Tibial artery (tissue), 4 donors: ENCODE measurements around the gene MRPL17.
A peak's percentile ranks its signal among the peaks of the same experiment; 100 is the strongest.

ENCODE experiments used
- DNase-seq, 2 donors: peaks; one replicate each; pipeline ENCODE4 v3.0.0-alpha.2; 2019
- H3K27ac ChIP-seq, 2 donors: fragments of 200-600 bp; sonication (generic) in 1 of 2; 1 replicate in 1 of 2; 2 replicates in 1 of 2; pipeline ENCODE4 v1.5.1; 2018 to 2019; ENCODE audit warnings: mild to moderate bottlenecking in 1 of 2
- H3K27me3 ChIP-seq, 2 donors: fragments of 200-600 bp; sonication (generic) in 1 of 2; one replicate each; pipeline versions ENCODE4 v1.5.1 to v1.6.0; 2016 to 2019
- H3K36me3 ChIP-seq, 3 donors: fragments of 200-600 bp; sonication (generic) in 2 of 3; one replicate each; pipeline ENCODE4 v1.5.1; 2016 to 2019; ENCODE audit warnings: mild to moderate bottlenecking in 2 of 3
- H3K4me1 ChIP-seq, 4 donors: fragments of 200-600 bp; sonication (generic) in 2 of 4; 1 replicate in 3 of 4; 2 replicates in 1 of 4; pipeline ENCODE4 v1.5.1; 2016 to 2019
- H3K4me3 ChIP-seq, 2 donors: fragments of 200-600 bp; sonication (generic) in 1 of 2; 1 replicate in 1 of 2; 2 replicates in 1 of 2; pipeline ENCODE4 v1.5.1; 2018 to 2019; ENCODE audit warnings: mild to moderate bottlenecking in 2 of 2
- H3K9me3 ChIP-seq, 3 donors: fragments of 200-600 bp; sonication (generic) in 1 of 3; one replicate each; pipeline ENCODE4 v1.5.1; 2016 to 2019
- intact Hi-C: fragments of 100-400 bp; cut with DNase I; formaldehyde crosslinking; loops from one replicate; pipeline ENCODE4 v1.15.0; 2023; ENCODE audit warnings: low total_unique reads
- TF ChIP-seq, protein P1 (sequence below), 2 experiments: fragments of 200-600 bp in 1 of 2; fragments of 450-650 bp in 1 of 2; IDR thresholded peaks; one replicate each; pipeline ENCODE4 v1.5.1; 2017 to 2019; ENCODE audit warnings: antibody characterized with exemption in 2 of 2, mild to moderate bottlenecking in 1 of 2, moderate library complexity in 1 of 2

Gene MRPL17

DNA sequence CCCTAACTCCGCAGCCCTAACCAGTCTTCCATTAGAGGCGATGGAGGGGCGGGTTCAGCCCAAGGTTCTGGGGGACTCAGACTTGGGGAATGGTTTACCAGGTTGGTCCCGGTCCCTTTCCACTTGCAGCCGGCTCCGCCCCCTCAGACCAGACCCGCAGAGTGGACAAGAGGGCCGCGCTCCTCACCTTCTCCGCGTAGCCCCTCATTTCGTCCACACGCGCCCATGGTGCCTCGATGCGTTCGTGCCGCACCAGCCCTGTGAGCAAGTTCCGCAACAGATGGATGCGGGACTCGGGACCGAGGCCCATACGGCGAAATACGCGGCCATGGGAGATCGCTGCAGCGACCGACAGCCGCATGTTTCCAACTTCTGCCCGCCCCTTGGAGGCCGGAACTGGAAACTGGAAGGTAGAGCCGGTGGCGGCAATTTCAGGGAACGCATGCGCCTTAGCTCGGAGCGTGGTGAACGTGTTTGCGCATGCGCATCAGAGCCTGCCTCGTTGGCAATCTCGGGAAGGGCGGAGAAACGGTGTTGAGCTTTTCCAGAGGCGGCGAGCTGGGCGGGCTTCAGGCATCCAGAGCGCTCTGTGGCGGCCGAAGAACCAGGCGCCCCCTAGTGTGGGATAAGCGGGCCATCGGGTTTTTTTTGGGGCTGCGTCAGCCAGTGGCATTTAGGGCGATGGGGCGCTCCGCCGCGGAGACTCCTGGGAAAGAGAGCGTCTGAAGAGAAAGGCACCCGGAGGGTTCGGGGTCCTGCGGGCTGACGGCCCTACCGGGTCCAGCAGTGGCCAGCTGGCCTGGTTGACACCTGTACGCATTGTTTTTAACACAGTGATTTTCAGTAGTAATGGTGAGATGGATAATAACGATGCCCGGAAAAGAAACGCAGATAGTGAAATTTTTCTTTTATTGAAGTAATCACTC is at the start of gene MRPL17:
Gene MRPL17 (minus strand): TSS at position 405 of the 926 bp plus-strand sequence. CDS start 44 bp downstream, at position 361.
- Histone ChIP-seq H3K9me3 (no peaks in the 10 kb centered on the region), H3K4me3 (peak within 1 kb of the TSS; percentile 76 to 93), H3K27me3 (no peaks in the 10 kb centered on the region), H3K36me3 (peaks cover 0 to 17% (median 0%) of the 10 kb centered on the region in 3 donors), H3K4me1 (peaks cover 0 to 24% (median 20%) of the 10 kb centered on the region in 4 donors), H3K27ac (peak within 1 kb of the TSS; percentile 89 to 94)
- TF ChIP-seq, protein P1, sequence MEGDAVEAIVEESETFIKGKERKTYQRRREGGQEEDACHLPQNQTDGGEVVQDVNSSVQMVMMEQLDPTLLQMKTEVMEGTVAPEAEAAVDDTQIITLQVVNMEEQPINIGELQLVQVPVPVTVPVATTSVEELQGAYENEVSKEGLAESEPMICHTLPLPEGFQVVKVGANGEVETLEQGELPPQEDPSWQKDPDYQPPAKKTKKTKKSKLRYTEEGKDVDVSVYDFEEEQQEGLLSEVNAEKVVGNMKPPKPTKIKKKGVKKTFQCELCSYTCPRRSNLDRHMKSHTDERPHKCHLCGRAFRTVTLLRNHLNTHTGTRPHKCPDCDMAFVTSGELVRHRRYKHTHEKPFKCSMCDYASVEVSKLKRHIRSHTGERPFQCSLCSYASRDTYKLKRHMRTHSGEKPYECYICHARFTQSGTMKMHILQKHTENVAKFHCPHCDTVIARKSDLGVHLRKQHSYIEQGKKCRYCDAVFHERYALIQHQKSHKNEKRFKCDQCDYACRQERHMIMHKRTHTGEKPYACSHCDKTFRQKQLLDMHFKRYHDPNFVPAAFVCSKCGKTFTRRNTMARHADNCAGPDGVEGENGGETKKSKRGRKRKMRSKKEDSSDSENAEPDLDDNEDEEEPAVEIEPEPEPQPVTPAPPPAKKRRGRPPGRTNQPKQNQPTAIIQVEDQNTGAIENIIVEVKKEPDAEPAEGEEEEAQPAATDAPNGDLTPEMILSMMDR (IDR thresholded peaks at IDR 0.05), result peak; percentile 88 to 93
- intact Hi-C loops, result loop anchor here (5.0 to 10.0 kb wide), 2 partner anchors 156 to 288 kb away; partner anchors contain the start of gene SMPD1
- peak; percentile 98 to 100 for DNase-seq

DNA sequence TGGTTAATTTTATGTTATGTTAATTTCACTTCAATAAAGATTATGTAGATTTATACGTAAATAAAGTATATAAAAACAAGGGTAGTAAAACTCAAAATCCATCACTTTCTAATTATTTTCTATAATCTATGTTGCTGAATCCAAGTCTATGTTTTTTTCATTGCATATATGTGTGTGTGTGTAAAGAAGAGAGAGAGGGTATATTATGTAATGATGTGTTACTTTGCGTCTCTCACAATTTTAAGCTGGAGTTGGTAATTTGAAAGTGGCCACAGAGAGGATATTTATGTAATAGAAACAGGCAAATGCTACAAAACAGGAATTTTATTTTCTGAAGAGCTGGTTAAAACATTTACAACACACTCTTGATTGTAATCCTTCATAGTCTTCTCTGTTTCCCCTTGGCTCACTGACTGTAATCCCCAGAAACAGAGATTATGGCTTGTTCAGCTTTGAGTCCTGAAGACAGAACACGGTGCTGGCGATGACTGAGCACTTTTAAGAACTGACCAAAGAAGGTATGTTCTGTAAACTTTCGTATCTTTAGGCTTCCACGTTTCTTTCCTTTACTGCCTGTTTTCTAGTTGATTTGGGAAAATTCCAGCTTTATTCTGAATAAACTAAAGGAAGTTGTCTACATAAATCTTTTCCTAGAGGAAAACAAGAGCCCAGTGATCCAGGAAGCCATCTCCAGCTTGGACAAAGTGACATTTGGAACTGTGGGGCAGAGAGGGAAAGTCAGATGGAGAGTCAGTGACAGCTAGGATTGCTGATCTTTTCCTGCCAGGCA is 45.0 kb upstream of the MRPL17 start:
- intact Hi-C loops, result no loop called here
- Histone ChIP-seq H3K36me3 (peaks cover 0 to 5% (median 0%) of the 10 kb centered on the region in 3 donors), H3K4me1 (no peaks in the 10 kb centered on the region), H3K27ac (no peak overlapping the region), H3K4me3 (no peak overlapping the region), H3K27me3 (no peaks in the 10 kb centered on the region), H3K9me3 (peaks cover 0 to 6% (median 0%) of the 10 kb centered on the region in 3 donors)
- TF ChIP-seq, protein P1 (IDR thresholded peaks at IDR 0.05), result no peak
- no peak for DNase-seq

DNA sequence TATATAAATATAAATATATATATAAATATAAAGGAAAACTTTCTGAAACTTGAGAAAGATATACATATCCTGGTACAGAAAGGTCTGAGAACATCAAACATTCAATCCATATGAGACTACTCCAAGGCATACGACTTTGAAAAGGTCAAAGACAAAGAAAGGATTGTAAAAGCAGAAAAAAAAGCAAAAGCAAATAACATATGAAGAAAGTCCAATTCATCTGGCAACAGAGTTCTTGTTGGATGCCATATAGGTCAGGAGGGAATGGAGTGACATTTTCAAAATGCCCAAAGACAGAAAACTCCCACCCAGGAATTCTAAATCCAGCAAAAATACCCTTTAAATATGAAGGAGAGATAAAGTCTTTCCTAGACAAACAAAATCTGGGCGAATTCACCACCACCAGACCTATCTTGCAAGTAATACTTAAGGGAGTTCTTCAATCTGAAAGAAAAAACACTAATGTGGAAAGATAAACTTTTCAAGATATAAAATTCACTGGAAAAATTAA is 42.3 kb upstream of the MRPL17 start:
- no peak for DNase-seq
- Histone ChIP-seq H3K4me3 (no peak overlapping the region), H3K27ac (no peak overlapping the region), H3K4me1 (no peaks in the 10 kb centered on the region), H3K36me3 (peaks cover 0 to 5% (median 0%) of the 10 kb centered on the region in 3 donors), H3K27me3 (peaks cover 0 to 3% of the 10 kb centered on the region in 2 donors), H3K9me3 (peaks cover 0 to 6% (median 0%) of the 10 kb centered on the region in 3 donors)
- intact Hi-C loops, result no loop called here
- TF ChIP-seq, protein P1 (IDR thresholded peaks at IDR 0.05), result no peak

DNA sequence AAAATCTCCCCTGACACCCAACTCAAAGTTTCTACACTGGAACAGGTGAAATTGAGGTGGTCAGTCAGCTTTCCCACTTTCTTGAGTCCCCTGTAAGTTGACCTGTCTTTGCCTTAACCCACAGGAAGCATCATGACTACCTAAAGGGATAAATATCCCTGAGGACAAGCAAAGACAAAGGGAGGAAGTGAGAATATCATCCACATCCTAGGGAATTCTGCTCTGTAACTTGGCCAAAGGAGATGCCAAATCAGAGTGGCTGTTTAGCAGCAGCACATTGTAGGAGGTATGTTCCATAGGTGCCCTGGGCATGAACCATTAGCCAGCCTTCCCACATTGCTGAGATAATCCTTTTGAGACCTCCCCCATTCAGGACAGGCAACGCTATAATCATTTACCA is 40.9 kb upstream of the MRPL17 start:
- TF ChIP-seq, protein P1 (IDR thresholded peaks at IDR 0.05), result no peak
- DNase-seq, result no peak

DNA sequence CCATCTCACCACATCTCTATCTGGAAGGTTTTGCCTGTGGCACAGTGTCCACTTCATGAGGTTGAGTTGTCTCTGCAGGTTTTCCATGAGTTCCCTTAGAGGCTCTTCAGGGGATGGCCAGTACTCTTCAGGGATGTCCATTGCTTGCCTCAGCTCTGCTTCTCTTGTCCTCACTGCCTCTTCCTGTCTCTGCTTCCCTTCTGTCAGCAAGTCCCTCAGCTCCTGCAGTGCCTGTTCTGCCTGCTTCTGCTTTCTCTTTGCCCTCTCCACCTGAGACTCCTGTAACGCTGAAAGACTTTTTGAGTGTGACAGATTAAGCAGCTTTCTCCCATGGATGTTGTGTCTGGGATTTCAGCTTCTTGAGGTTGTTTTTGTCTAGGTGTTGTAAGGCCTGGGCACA is 38.2 kb upstream of the MRPL17 start:
- Histone ChIP-seq H3K36me3 (no peaks in the 10 kb centered on the region), H3K27me3 (peaks cover 0 to 3% of the 10 kb centered on the region in 2 donors), H3K9me3 (no peaks in the 10 kb centered on the region), H3K27ac (no peak overlapping the region), H3K4me1 (no peaks in the 10 kb centered on the region), H3K4me3 (no peak overlapping the region)
- intact Hi-C loops, result no loop called here
- TF ChIP-seq, protein P1 (IDR thresholded peaks at IDR 0.05), result no peak
- DNase-seq, result no peak

More for the DNA sequence above, 40.9 kb upstream of the MRPL17 start:
- H3K4me1 ChIP-seq, result no peaks in the 10 kb centered on the region
- H3K9me3 ChIP-seq, result peaks cover 0 to 6% (median 0%) of the 10 kb centered on the region in 3 donors
- H3K27me3 ChIP-seq, result peaks cover 0 to 3% of the 10 kb centered on the region in 2 donors
- peaks cover 0 to 5% (median 0%) of the 10 kb centered on the region in 3 donors for H3K36me3 ChIP-seq
- H3K4me3 ChIP-seq, result no peak overlapping the region
- intact Hi-C loops, result no loop called here
- no peak overlapping the region for H3K27ac ChIP-seq
